ENCODE measurements around the gene IDH3B.

- TF ChIP-seq CTCF (IDR thresholded peaks at IDR 0.05) (no peak), POLR2A (IDR thresholded peaks at IDR 0.05; ENCODE audit: low read depth) (no peak), EP300 (IDR thresholded peaks at IDR 0.05) (no peak), POLR2AphosphoS5 (IDR thresholded peaks at IDR 0.05) (no peak)
Measured at GRCh38 chr20:2690213-2690612, 26.2 kb upstream of the IDH3B start.

All from esophagus muscularis mucosa (tissue), 4 donors.